ENCODE results near the gene SRGAP1.

DNA sequence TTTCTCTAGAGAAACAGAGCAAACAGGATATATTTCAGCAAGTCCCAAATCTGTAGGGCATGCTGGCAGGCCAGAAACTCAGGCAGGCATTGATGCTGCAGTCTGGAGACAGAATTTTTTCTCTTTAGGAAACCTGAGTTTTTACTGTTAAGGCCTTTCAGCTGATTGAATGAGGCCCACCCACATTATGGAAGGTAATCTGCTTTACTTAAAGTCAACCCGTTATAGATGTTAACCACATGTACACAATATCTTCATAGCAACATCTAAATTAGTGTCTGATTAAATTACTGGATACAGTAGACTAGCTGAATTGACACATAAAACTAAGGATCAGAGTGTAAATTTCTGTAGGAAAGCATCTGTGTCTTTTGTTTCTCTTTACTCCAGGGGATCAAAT is 65.2 kb downstream of the SRGAP1 start:
- TF ChIP-seq, protein P1, sequence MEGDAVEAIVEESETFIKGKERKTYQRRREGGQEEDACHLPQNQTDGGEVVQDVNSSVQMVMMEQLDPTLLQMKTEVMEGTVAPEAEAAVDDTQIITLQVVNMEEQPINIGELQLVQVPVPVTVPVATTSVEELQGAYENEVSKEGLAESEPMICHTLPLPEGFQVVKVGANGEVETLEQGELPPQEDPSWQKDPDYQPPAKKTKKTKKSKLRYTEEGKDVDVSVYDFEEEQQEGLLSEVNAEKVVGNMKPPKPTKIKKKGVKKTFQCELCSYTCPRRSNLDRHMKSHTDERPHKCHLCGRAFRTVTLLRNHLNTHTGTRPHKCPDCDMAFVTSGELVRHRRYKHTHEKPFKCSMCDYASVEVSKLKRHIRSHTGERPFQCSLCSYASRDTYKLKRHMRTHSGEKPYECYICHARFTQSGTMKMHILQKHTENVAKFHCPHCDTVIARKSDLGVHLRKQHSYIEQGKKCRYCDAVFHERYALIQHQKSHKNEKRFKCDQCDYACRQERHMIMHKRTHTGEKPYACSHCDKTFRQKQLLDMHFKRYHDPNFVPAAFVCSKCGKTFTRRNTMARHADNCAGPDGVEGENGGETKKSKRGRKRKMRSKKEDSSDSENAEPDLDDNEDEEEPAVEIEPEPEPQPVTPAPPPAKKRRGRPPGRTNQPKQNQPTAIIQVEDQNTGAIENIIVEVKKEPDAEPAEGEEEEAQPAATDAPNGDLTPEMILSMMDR (IDR thresholded peaks at IDR 0.05; ENCODE audit: low read length): no peak
- TF ChIP-seq EZH2 (IDR thresholded peaks at IDR 0.05; ENCODE audit: borderline replicate concordance, low read length): no peak

Measured in OCI-LY1 (cell line).